HT-29 (cell line): ENCODE measurements around the gene DNAJA3. TPM values are rescaled to one million over a fixed set of nuclear protein-coding genes. Genes with fewer than 3 reads are reported as not detected.

Source experiments
- DNase-seq: peaks from one replicate; pipeline ENCODE4 v3.0.0-alpha.2; 2015; ENCODE audit warnings: low spot score
- total RNA-seq: library from RNA; depleted of rRNA; stranded (reverse); fragments of >200 nt; shearing (Covaris generic); gene quantifications from 2 replicates; pipeline ENCODE4 v1.2.3, GENCODE V29; 2014

The DNAJA3 gene
- total RNA-seq, 1 experiment from 2014 or later = 82.4 TPM

DNA sequence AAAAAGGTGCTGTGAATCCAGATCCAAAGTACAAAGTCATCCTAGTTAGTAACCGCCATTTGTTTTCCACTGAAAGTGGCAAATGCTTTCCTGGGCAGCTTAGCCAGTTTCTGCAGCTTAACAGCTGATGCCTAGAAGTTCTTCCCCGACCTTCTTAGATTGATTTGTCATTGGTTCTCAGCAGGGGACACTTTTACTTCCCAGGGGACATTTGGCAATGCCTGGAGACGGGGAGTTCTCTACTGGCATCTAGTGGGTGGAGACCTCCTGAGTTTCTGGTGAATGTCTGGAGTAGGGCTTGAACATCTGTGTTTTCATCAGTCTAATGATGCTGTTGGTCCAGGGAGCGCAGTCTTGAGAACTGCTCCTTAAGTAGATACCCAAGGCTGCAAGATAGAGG is 7.6 kb downstream of the DNAJA3 start:
- no peak for DNase-seq

DNA sequence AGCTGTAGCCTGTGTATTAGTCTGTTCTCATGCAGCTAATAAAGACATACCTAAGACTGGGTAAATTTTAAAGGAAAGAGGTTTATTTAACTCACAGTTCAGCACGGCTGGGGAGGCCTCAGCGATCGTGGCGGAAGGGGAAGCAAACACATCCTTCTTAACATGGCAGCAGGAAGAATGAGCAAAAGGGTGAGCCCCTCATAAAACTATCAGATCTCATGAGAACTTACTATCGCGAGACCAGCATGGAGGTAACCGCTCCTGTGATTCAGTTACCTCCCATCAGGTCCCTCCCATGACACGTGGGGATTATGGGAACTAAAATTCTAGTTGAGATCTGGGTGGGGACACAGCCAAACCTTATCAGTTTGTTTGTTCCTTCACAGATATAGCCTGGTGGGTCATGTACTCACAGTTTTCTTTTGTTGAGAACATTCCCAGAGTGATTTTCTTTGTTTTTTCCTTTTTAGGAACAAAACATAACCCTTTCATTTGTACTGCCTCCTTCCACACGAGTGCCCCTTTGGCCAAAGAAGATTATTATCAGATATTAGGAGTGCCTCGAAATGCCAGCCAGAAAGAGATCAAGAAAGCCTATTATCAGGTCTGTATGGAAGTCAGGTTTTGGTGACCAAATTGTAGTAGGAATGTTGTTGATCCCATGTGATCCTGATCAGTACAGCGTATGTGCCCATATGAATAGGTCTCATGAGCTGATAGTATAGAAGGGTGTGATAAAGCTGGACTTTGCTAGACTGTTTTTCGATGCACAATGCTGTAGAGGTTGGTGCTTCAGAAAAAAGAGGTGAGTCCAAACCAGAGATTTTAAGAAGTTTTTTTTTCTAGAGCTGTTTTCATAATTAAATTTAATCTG is 8.5 kb downstream of the DNAJA3 start:
- DNase-seq = no peak

DNA sequence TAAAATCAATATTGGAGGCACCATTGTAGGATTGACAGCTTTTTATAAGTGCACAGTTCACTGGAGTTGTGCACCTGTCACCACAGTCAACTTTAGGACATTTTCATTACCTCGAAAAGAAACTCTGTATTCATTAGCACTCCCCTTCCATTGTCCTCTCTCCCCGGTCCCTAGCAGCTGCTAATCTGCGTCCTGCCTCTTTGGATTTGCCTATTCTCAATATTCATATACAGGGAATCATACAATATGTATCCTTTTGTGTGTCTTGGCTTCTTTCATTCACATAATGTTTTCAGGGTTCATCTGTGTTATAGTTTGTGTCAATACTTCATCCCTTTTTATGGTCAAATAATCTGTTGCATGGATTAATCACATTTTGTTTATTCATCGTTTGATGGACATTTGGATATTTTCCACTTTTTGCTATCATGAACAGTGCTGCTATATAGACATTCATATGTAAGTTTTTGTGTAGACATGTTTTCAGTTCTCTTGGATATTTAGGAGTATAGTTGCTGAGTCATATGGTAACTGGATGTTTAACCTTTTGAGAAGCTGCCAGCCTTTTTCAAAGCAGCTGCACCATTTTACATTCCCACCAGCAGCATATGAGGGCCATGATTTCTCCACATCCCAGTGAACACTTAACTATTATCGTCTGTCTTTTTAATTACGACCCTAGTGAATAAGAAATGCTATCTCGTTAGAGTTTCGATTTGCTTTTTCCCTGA is 9.8 kb downstream of the DNAJA3 start:
- DNase-seq = no peak

DNA sequence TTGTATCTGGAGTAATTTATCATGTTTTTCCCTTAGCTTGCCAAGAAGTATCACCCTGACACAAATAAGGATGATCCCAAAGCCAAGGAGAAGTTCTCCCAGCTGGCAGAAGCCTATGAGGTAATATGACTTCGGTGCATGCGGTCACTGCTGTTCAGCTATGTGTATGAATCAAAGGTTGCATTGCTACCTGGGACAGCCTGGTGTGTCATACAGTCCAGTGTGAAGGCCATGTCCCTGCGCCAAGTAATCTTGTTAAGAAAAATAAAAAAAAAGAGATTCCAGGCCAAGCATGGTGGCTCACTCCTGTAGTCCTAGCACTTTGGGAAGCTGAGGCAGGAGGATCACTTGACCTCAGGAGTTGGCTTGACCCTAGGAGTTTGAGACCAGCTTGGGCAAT is 11.7 kb downstream of the DNAJA3 start:
- no peak for DNase-seq

DNA sequence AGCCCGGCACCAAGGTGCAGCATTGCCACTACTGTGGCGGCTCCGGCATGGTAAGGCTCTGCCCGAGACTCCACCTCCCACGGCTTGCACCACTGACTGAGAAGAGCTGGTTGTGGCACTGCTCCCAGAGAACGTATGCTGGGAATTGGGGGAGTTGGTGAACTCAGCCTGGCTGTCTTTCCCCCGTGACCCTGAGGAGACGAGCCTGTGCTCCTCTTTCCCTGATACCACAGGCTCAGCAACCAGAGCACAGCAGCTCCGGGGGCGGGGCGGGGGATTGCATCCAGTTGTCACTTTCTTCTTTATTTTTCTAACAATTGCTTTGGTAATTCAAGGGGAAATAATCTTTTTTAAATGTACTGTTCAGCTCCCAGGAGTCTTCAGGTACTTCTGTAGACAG is 16.7 kb downstream of the DNAJA3 start:
- DNase-seq = no peak

DNA sequence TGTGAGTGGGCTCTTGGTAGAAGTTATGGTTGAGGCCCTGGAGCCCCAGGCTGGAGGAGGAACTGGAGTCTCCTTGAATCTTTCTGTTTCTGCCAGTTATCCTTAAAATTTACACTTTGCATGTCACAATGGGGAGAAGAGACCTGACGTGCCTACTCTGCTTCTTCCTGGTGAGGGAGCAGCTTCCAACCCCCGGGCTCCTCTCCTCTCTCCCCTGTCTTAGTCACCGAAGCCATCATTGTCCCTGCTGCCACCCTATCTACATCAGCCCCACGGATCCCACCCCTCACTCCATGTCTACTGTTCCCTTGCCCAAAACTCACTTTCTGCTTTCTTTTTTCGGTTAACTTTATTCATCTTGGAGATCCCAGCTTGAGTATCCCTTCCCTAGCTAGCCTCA is 17.6 kb downstream of the DNAJA3 start:
- DNase-seq = no peak

DNA sequence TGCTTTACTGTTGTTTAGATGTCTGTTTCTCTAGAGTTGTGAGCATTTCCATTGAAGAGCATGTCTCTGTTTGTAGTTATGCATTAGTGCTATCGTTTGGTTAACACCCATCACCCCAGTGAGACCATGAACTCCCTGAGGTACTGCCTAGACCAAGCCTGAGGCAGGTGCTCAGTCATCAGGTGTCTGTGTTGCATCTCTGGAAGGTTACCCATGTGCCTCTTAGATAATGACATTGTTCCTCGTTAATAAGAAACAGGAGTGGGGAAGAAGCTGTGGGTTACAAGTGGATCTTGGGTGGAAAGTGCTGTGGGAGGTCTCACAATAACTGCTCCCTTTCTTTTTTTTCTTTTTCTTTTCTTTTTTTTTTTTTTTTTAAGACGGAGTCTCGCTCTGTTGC is 18.3 kb downstream of the DNAJA3 start:
- DNase-seq = no peak

DNA sequence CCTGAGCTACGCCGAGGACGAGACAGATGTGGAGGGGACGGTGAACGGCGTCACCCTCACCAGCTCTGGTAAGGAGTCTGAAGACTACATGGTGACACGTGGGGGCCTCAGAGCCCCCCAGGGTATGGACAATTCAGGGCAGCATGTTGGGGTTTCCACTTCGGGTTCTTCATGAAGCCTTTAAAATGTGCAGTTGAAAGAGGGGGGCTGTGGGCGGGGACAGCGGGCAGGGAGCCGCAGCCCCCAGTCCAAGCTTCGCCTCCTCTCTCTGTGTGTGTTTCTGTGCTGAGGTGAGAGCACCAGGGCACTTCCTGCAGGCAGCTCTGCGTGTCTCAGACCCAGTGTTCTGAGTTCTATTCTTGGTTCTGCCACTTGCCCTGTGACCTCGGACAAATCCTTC is 24.8 kb downstream of the DNAJA3 start:
- DNase-seq = no peak

DNA sequence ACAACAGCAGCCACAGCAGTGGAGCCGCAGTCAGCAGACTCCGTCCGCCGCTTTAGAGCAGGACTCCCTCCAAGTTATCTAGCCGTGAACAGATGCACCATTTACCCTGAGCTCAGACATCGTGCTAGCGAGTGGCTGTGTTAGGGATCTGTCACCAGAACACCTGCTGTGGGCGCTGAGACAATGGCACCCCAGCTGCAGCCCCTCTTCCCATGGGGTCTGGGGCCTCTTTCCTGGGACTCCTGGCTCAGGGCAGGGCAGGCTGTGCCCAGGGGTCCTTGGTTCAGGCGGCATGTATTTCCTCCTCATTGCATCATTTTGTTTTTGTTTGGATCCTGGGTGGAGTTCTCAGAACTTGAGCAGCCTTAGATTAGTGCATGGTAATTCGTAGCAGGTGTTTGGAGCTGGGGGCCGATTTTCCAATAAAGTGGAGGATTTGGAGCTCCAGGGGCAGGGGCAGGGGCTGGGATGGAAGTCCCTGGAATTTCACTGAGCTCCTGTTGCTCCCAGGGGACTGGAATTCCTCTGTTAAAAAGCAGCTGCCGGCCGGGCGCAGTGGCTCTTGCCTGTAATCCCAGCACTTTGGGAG is 25.4 kb downstream of the DNAJA3 start:
- no peak for DNase-seq

DNA sequence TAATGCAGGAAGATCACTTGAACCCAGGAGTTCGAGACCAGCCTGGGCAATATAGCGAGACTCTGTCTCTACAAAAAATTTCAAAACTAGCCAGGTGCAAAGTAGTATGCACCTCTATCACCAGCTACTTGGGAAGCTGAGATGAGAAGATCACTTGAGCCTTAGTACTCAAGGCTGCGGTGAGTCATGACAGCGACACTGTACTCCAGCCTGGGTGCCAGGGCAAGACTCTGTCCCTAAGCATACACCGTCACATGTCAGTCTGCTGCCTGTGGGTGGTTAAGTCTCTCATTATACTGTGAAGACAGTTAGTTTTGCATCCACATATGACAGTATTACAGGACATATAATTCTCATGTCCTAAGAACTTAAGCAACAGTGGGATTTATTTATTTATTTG is 27.0 kb downstream of the DNAJA3 start:
- no peak for DNase-seq

DNA sequence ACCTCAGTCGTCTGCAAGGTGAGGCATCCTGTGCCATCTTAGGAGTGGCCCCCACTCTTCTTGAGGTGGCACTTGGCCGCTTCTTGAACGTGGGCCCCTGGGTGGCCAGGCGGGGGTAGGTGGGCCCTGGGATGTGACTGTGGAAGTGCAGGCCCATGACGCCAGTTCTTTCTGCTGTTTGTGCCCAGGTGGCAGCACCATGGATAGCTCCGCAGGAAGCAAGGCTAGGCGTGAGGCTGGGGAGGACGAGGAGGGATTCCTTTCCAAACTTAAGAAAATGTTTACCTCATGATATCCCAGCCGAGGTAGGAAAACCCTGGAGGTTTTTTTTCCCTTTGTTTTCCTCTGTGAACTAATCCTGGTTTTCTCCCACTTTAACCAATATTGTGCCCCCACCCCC is 29.0 kb downstream of the DNAJA3 start:
- no peak for DNase-seq

DNA sequence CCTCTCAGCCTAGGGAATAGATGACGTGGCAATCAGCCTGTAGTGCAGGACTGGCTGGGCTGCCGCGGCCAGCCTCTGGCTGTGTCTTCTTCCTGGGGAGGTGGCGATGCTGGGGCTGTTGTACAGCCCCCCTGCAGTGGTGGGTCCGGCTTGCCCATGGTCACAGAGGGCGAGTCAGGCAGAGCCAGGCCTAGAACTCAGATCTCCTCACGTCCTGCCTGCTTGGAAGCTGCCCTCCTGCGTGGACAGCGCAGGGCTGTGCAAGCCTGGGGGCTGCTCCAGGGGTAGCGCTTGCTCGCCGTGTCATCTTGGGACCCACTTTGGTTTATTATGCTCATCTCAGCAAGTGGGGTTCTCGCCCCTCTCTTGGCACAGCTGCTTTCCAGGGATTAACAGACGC is 29.4 kb downstream of the DNAJA3 start:
- DNase-seq = no peak

DNA sequence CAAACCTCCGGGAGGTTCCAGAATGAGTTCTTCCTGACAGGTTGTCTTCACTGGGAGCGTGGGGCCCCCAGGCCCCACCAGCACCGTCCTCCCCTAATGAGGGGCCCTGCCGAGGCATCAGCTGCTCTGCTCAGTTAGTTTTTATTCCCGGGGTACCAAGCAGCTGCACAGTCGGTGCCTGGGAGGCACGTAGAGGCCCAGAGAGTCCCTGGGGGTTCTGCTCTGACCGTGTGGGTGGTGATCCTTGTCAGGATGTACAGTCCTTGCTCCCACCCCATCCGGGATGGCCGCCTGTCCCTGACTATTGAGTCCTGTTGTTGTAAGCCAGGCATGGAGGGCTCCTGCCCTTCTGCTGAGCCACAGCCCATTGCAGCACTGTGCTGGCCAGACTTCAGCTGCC is 30.3 kb downstream of the DNAJA3 start:
- DNase-seq = no peak

DNA sequence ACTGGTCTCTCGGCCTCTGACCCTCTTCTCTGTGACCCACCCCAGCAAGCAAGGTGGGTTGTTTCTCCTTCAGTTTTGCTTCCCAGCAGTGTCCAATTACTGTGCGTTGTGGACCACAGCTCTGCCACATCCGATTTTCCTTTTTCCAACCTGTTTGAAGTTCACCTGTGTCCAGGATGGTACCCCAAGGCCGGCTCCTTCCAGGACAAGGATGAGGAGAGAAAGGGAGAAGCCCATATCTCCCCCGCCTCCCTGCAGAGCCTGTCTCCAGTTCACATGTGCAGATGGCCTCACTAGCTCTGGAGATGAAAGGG is 35.2 kb downstream of the DNAJA3 start:
- no peak for DNase-seq

DNA sequence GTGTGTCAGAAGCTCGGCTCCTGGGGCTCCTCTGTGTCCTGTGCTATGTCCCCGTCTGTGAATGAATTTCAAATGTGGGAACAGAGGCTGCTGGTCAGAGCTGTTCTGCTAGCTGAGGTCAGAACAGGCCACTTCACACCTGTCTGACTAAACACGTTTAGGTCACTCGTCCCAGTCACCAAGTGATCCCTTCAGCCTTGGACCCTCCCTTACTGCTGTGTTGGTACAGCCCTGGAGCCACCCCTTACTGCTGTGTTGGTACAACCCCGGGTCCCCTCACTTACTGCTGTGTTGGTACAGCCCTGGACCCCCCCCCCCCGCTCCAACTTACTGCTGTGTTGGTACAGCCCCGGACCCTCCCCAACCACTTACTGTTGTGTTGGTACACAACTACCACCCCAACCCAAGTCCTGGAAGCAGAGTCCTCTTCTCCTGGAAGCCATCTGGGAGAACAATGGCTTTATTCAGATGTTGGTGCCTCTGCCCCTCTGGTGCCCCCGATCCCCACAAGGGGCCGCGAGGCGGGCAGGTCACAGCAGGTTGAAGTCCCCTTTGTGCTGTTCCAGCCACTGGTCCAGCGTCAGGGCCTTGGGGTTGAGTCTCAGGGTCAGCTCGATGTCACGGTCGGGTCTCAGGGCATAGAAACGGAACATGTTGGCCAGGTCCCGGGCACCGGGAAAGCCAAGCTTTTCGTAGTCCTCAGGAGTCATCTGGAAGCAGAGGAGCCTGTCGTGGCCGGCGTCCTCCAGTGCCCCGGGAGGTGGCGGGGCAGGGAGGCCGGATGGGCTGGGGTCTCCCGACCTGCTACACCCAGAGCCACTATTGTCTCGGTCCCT is 35.8 kb downstream of the DNAJA3 start:
- DNase-seq = no peak

DNA sequence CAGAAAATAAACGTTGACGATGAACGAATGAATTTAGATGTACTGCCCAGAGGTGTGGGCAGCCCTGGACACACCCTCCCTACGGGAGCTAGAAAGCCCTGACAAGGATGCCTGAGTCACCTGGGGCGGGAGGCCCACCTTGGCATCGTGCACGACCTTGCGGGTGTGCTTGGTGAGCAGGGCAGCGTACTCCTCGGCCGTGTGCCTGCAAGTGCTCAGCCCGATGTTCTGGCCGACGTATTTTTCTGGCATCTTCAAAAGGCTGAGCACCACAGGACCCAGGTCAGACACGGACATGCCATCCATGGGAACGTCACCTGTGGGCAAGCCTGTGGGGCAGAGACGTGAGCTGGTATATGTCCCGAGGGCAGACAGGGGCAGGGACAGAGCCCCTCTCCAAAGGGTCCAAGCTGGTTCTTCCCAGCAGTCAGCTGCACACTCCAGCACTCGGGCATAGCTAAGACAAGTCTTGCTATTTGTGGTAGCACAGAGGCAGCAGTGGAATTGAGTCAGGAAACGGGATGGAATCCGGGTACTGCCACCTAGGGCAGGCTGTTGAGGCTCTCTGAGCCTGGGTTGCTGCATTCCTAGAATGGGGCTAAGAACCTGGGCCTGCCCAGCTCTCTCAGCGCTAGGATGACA is 38.0 kb downstream of the DNAJA3 start:
- DNase-seq = no peak

DNA sequence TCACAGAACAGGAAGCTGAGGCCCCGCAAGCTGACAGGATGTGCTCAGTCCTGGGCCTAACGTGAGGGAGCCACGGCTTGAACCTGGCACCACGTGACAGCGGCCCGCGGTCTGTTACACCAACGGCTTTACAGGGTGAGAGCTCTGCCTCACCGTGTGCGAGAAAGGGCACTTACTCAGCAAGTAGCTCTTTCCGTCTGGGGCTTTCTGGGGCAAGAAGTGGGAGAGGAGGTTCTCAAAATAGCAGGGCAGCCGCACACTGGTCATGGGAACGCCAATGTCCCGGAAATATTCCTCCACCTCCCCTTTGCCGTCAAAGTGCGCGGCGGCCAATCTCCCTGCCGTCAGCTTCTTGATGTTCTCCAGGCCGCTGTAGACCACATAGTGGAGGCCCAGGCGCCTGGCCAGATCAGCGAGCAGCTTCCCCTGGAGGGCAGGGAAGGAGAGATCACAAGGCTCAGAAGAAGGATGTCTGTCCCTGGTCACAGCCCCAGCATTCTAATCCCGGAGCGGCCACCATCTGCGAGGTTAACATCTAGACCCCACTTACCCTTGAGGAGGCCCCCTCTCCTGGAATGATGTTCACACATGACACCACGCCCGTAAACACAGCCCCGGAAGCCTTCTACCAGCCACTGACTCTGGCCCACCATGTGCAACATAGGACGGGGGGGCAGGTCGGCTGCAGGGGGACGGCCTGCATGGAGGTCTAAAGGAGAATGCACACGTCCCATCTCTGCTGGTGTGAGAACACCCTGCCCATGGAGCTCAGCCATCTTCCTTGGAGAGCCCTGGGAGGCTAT is 40.5 kb downstream of the DNAJA3 start:
- no peak for DNase-seq

DNA sequence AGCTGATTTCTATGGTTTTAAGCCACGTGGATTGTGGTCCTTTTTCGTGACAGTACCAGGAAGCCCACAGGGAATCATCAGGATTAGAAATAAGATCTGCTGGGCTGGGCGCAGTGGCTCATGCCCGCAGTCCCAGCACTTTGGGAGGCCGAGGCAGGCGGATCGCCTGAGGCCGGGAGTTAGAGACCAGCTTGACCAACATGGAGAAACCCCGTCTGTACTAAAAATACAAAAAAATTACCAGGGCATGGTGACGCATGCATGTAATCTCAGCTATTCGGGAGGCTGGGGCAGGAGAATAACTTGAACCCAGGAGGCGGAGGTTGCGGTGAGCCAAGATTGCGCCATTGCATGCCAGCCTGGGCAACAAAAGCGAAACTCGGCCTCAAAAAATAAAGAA is 42.2 kb downstream of the DNAJA3 start:
- no peak for DNase-seq

DNA sequence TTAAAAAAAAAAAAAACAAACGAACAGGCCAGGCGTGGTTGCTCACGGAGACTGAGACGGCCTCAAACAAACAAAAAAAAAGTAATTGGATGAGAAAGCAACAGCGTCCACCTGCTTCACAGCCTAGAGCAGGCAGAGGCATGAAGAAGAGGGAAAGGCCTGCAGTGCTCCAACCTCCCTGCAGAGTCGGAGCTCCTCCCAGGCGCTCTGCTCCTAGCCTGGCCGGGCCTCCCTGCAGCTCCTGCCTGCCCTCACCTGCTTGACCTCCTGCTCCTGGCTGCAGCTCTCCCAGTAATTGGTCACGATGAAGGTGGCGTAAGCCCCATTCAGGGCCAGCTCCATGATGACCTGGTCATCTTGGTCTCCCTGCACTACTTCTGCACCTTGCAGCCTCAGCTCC is 43.3 kb downstream of the DNAJA3 start:
- DNase-seq = no peak

DNA sequence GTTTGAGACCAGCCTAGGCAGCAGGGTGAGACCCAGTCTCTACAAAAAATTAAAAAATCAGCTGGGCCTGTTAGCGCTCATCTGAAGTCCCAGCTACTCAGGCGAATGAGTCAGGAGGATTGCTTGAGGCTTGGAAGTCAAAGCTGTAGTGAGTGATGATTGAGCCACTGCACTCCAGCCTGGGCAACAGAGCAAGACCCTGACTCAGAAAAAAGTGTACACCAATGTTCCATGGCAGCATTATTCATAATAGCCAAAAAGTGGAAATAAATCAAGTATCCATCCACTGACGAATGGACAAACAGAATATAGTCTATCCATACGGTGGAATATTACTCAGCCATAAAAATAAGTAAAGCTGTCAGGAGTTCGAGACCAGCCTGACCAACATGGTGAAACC is 46.2 kb downstream of the DNAJA3 start:
- no peak for DNase-seq

DNA sequence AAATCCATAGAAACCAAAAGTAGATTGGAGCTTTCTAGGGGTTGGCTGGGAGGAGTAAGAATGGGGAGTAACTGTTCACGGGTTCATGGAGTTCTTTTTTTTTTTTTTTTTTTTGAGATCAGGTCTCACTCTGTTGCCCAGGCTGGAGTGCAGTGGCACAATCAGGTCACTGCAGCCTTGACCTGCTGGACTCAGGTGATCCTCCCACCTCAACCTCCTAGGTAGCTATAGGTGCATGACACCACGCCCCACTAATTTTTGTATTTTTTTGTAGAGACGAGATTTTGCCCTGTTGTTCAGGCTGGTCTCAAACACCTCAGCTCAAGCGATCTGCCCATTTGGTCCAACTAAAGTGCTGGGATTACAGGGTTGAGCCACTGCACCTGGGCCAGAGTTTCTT is 47.2 kb downstream of the DNAJA3 start:
- DNase-seq = no peak
